Fibroblast of lung (primary cell): Measurements from ENCODE around the gene ZDHHC22. TPM values are rescaled to one million over a fixed set of nuclear protein-coding genes. Genes with fewer than 3 reads are reported as not detected.

Source experiments
- DNase-seq, 2 donors: peaks; one replicate each; pipeline versions ENCODE4 v3.0.0 to v3.0.0-alpha.2; 2010; ENCODE audit warnings: low read depth in 2 of 2
- H2AFZ ChIP-seq: 2 replicates; pipeline ENCODE4 v1.5.1; 2012; ENCODE audit warnings: low read length, control low read depth, inconsistent platforms
- H3K27ac ChIP-seq: 2 replicates; pipeline ENCODE4 v1.5.1; 2011; ENCODE audit warnings: low read length, control low read depth; ENCODE audit not compliant: insufficient read depth
- H3K27me3 ChIP-seq: 2 replicates; pipeline ENCODE4 v1.5.1; 2011; ENCODE audit warnings: mild to moderate bottlenecking, low read length; ENCODE audit not compliant: control insufficient read depth, insufficient read depth
- H3K36me3 ChIP-seq: 2 replicates; pipeline ENCODE4 v1.5.1; 2011; ENCODE audit warnings: low read length; ENCODE audit not compliant: control insufficient read depth, insufficient read depth
- H3K4me1 ChIP-seq: 2 replicates; pipeline ENCODE4 v1.5.1; 2011; ENCODE audit warnings: low read length; ENCODE audit not compliant: control insufficient read depth, insufficient read depth; ENCODE audit errors: extremely low read depth
- H3K4me2 ChIP-seq: 2 replicates; pipeline ENCODE4 v1.5.1; 2011; ENCODE audit warnings: low read length, control low read depth; ENCODE audit not compliant: insufficient read depth; ENCODE audit errors: extremely low read depth
- H3K4me3 ChIP-seq, 4 experiments: fragments of 200-600 bp in 1 of 4; sonication (generic) in 1 of 4; replicated peaks in 1 of 4; 2 replicates each; pipeline ENCODE4 v1.5.1; 2011 to 2016; ENCODE audit warnings: low read length in 4 of 4, low read depth in 3 of 4, mild to moderate bottlenecking in 3 of 4, control low read depth in 2 of 4, inconsistent platforms in 1 of 4, mixed read lengths in 1 of 4; ENCODE audit not compliant: insufficient read depth in 1 of 4; ENCODE audit errors: control extremely low read depth in 1 of 4
- H3K79me2 ChIP-seq: 2 replicates; pipeline ENCODE4 v1.5.1; 2012; ENCODE audit warnings: mild to moderate bottlenecking, low read length, inconsistent platforms; ENCODE audit not compliant: control insufficient read depth, insufficient read depth
- H3K9ac ChIP-seq: 2 replicates; pipeline ENCODE4 v1.5.1; 2011; ENCODE audit warnings: mild to moderate bottlenecking, low read length, control low read depth; ENCODE audit not compliant: insufficient read depth
- H3K9me3 ChIP-seq: 2 replicates; pipeline ENCODE4 v1.5.1; 2012; ENCODE audit warnings: low read depth, low read length; ENCODE audit not compliant: control insufficient read depth, insufficient read depth
- H4K20me1 ChIP-seq: 2 replicates; pipeline ENCODE4 v1.5.1; 2011; ENCODE audit warnings: low read length; ENCODE audit not compliant: control insufficient read depth, insufficient read depth; ENCODE audit errors: extremely low read depth
- CTCF ChIP-seq, 2 donors: IDR thresholded peaks in 1 of 2; conservative IDR thresholded peaks in 1 of 2; 1 replicate in 1 of 2; 2 replicates in 1 of 2; pipeline ENCODE4 v1.5.1; 2011 to 2012; ENCODE audit warnings: low read length in 2 of 2, control low read depth in 1 of 2, inconsistent platforms in 1 of 2, low read depth in 1 of 2, mild to moderate bottlenecking in 1 of 2
- EZH2 ChIP-seq: IDR thresholded peaks from 2 replicates; pipeline ENCODE4 v1.5.1; 2012; ENCODE audit warnings: low read length, control low read depth, mild to moderate bottlenecking; ENCODE audit errors: missing control alignments
- polyA plus RNA-seq, 2 donors: library from polyadenylated mRNA; depleted of rRNA in 1 of 2; stranded (reverse) in 1 of 2; unstranded in 1 of 2; fragments of >200 nt; gene quantifications; 2 replicates each; pipeline ENCODE4 v1.2.1, GENCODE V29; 2011 to 2012; ENCODE audit warnings: missing spikeins in 1 of 2
- total RNA-seq: library from RNA; depleted of rRNA; stranded (reverse); fragments of >200 nt; gene quantifications from 2 replicates; pipeline ENCODE4 v1.2.1, GENCODE V29; 2014

ZDHHC22 gene
- total and polyA plus RNA-seq, 2 donors (not counting 1 experiment from before 2014, with no cell fraction given) = not detected

- DNase-seq = no peak
- Histone ChIP-seq H3K4me3 (no peak overlapping the region), H3K27ac (no peak overlapping the region), H3K9me3 (no peaks in the 10 kb centered on the region), H2AFZ (no peak overlapping the region), H3K36me3 (no peaks in the 10 kb centered on the region), H3K27me3 (peaks cover 7% of the 10 kb centered on the region), H3K4me2 (no peak overlapping the region), H3K9ac (no peak overlapping the region), H4K20me1 (no peaks in the 10 kb centered on the region), H3K4me1 (no peaks in the 10 kb centered on the region), H3K79me2 (no peaks in the 10 kb centered on the region)
- TF ChIP-seq EZH2 = no peak
- no peak for TF ChIP-seq CTCF (conservative IDR thresholded peaks at IDR 0.05 in 1 of 2, IDR thresholded peaks at IDR 0.05 in 1 of 2; ENCODE audit: low read depth in 1 of 2, low read length in 2 of 2)
These were observed 53.4 kb downstream of the ZDHHC22 start for GRCh38 chr14:77088219-77088618.

DNA sequence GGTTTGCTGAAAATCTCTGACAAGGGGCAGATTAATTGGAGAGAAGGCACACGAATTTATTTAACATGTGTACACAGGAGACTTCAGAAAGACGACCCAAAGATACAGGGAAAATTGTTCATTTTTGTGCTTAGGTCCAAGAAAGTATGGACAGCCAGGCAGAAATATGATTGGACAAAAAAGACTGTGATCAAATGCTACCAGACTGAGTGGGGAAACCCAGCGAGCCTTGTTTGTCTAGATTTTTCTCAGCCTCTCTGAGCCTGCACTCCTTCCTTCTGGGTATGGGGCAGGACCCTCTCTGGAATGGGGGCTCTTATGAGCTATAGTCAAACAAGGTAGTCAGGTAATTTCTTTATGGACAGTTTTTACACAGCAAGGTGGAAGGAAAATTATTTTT is 54.0 kb downstream of the ZDHHC22 start:
- Histone ChIP-seq H3K4me1 (no peaks in the 10 kb centered on the region), H3K27ac (no peak overlapping the region), H2AFZ (no peak overlapping the region), H3K79me2 (no peaks in the 10 kb centered on the region), H3K4me2 (no peak overlapping the region), H3K4me3 (no peak overlapping the region), H3K9me3 (no peaks in the 10 kb centered on the region), H3K9ac (no peak overlapping the region), H3K36me3 (no peaks in the 10 kb centered on the region), H4K20me1 (no peaks in the 10 kb centered on the region), H3K27me3 (peaks cover 7% of the 10 kb centered on the region)
- no peak for DNase-seq
- TF ChIP-seq EZH2 (no peak), CTCF (conservative IDR thresholded peaks at IDR 0.05 in 1 of 2, IDR thresholded peaks at IDR 0.05 in 1 of 2; ENCODE audit: low read depth in 1 of 2, low read length in 2 of 2) (no peak)

DNA sequence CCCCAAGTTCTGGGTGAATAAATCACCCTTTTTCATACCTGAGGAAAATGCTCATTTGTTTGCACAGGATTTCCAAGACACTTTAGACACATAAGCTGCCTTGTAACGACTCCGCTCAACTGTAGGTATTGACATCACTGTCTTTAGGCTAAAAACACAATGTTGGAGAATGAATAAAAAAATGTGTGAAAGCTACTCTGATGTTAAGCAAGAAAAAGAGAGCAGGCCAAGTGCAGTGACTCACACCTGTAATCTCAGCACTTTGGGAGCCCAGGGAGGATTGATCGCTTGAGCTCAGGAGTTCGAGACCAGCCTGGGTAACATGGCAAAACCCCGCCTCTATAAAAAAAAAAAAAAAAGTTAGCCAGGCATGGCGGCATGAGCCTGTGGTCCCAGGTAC is 54.6 kb downstream of the ZDHHC22 start:
- TF ChIP-seq EZH2 (no peak), CTCF (conservative IDR thresholded peaks at IDR 0.05 in 1 of 2, IDR thresholded peaks at IDR 0.05 in 1 of 2; ENCODE audit: low read depth in 1 of 2, low read length in 2 of 2) (no peak)
- no peaks in the 10 kb centered on the region for H3K9me3 ChIP-seq
- no peak for DNase-seq
- H3K79me2 ChIP-seq = no peaks in the 10 kb centered on the region
- no peaks in the 10 kb centered on the region for H4K20me1 ChIP-seq
- H3K4me1 ChIP-seq = no peaks in the 10 kb centered on the region
- no peaks in the 10 kb centered on the region for H3K36me3 ChIP-seq
- H3K4me3 ChIP-seq = no peak overlapping the region
- no peak overlapping the region for H2AFZ ChIP-seq
- no peak overlapping the region for H3K27ac ChIP-seq
- H3K4me2 ChIP-seq = no peak overlapping the region
- H3K9ac ChIP-seq = no peak overlapping the region
- H3K27me3 ChIP-seq = peaks cover 12% of the 10 kb centered on the region
